HG03103 (cell line): ENCODE measurements around the gene RYR2.

Experiments used
- ATAC-seq: cut with Tn5 transposase; IDR thresholded peaks from one replicate; pipeline ENCODE4 v1.9.1; 2021; ENCODE audit warnings: low read depth; ENCODE audit not compliant: unreplicated experiment

Gene RYR2

GRCh38 chr1:237041795-237042525, at the start of gene RYR2:
RYR2 (plus strand) TSS chr1:237042184; CDS start chr1:237042522, 338 bp downstream.
- ATAC-seq: no peak

DNA sequence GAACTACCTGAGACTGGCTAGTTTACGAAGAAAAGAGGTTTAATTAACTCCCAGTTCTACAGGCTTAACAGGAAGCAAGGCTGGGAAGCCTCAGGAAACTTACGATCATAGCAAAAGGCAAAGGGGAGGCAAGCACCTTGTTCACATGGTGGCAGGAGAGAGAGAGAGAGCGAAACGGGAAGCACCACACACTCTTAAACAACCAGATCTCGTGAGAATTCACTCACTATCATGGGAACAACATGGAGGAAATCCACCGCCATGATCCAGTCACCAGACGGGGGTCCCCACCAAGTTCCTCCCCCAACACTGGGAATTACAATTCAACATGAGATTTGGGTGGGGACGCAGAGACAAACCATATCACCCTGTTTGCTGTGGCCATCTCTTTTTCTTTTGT, 49.5 kb upstream of the RYR2 start:
- ATAC-seq: no peak

DNA sequence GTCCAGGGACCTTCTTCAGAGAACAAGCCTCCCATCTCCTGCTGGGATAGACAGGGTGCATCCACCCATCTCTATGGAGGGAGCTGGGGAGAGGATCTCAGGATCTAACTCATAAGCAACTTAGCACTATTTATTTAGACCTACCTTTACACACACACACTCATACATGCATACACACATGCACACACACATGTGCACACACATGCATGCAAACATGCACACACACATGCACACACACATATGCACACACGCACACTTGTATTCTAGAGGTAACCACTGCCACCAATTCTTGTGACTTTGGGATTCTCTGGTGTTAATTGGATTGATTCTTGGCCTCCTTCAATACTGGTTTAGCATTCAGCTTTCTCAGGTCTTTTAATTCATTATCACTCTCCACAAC, 47.5 kb upstream of the RYR2 start:
- no peak for ATAC-seq

DNA sequence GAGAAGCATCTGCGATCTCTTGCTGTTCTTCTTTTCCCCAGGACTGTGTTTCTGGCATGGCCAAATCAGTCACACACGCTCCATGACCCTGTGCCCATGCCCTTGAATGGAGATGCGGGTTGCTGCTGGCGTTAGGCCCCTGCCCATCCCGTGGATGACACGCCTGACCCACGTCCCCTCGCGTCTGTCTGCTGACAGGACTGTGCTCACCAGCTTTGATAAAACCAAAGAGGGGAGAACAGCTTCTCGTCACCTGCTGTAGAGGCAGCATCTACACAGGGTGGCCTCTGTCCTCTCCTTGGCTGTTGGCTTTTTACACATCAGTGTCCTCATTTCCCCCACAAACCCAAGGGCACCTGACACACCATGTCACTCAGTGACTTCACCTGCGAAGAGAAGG, 44.6 kb upstream of the RYR2 start:
- ATAC-seq: no peak

GRCh38 chr1:236997882-236998281, 44.1 kb upstream of the RYR2 start:
- ATAC-seq: no peak

DNA sequence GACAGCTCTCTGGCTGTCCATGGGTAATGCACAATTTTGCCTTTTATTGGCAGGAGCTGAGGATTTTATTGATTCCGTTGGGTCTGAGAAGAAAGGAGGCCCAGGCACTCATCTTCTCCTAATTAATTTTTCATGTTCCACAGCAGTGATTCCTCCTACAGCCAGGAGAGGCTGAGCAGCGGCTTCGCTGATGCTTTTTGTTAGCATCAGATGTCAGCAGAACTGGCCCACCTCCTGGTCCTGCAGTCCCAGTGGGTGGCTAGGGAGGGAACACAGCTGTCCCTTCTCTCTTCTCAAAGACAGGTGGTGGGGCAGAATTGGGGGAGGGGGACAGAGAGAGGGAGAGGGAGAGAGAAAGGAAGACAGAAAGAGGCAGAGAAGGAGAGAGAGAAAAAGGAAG, 43.4 kb upstream of the RYR2 start:
- ATAC-seq: no peak

GRCh38 chr1:237000191-237000590, 41.8 kb upstream of the RYR2 start:
- ATAC-seq: no peak

- ATAC-seq: no peak
These were observed 38.5 kb upstream of the RYR2 start for GRCh38 chr1:237003516-237003915.

GRCh38 chr1:237004116-237004515, 37.9 kb upstream of the RYR2 start, which contains the start of gene MT1HL1:
MT1HL1 (minus strand) TSS chr1:237004441; CDS start chr1:237004372, 69 bp downstream.
- ATAC-seq: no peak

- ATAC-seq: no peak
These were observed 36.3 kb upstream of the RYR2 start for GRCh38 chr1:237005674-237006073.

- ATAC-seq: no peak
These were observed 34.7 kb upstream of the RYR2 start for GRCh38 chr1:237007147-237007881.

- no peak for ATAC-seq
These were observed 32.4 kb upstream of the RYR2 start for GRCh38 chr1:237009611-237010010.

GRCh38 chr1:237011432-237011831, 30.6 kb upstream of the RYR2 start:
- ATAC-seq: no peak

DNA sequence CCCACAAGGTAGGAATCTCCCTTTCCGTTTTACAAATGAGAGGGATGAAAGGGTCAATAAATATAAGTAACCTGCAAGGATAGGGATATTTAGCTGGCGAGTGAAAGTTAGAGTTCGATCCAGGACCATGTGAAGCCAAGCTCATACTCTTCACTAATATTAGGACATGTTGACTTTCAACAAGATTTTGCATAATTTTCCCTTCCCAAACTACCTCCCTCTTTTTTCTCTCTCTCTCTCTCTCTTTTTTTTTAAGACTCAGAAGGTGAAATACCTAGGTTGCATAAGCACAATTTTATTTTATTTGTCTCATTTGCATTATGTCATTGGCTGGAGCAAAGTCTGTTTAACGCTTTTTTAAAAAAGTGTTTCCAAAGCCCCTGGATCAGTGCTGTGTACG, 29.6 kb upstream of the RYR2 start:
- no peak for ATAC-seq

DNA sequence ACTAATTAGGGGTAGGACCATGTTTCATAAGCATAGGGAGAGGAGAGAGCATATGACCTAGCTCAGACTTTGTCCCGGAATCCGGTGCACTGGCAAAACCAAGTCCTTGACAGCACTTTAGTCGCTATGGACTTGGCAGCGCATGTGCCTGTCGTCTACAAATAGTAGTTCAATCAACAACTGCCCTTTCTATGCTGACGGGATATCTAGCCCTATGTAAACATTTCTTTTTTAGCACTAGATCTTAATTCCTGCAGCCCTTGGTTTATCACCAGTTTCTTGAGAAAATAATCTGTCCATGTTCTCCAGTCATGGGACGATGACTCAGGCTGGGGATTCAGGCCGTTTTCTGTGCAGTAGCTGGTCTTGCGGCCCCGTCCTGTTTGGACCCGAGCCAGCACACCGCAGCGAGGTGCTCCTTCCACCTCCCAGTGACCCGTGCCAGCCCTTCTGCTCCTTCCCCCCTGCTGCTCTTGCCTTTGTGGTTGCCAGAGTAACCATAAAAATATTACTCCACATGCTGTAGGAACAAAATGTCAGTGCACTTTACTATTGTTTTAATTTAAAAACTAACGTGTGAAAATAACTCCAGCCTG, 29.1 kb upstream of the RYR2 start:
- no peak for ATAC-seq

DNA sequence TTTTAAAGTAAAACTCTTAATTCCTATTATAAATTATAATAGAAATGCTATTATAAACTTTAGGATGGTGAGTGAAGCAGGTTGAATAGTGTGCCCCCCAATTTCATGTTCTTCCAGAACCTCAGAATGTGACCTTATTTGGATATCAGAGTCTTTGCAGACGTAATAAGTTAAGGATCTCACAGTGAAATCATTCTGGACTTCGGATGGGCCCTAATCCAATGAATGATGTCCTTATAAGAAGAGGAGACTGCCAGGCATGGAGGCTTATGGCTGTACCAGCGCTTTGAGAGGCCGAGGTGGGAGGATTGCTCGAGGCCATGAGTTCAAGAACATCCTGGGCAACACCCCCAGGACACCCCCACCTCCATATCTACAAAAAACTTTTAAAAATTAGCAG, 28.4 kb upstream of the RYR2 start:
- ATAC-seq: no peak

DNA sequence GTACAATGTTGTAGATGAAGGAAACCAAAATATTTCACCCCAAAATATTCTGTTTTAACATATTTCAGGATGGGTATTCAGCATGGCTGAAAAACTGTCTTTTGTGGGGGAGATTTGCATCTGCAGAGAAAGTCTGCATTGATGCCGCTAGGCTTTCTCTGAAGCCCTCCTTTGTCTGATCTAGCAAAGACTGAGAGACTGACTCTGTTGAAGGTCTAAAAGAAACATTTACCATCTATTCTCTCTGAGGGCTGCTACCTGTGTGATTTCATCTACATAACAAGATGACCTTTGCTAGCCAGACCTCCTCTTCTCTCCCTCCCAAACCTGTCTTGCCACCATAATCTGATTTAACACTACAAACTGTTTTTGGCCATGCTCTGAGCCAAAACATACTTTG, 25.4 kb upstream of the RYR2 start:
- ATAC-seq: no peak

DNA sequence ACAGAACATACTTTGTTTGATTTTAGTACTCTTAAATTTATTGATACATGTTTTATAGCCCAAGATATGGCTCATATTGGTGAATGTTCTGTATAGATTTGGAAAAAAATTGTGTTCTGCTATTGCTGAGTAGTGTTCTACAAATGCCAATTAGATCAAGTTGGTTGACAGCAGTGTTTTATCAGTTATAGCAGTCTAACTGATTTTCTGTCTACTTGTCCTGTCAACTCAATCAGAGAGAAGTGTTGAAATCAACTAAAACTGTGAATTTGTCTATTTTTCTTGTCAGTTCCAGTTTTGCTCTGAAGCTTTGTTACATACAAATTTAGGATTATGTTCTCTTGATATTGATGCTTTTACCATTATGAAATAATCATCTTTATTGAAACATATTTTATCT, 23.1 kb upstream of the RYR2 start:
- no peak for ATAC-seq

GRCh38 chr1:237025358-237026074, 16.5 kb upstream of the RYR2 start:
- ATAC-seq: no peak

GRCh38 chr1:237029240-237029639, 12.7 kb upstream of the RYR2 start:
- no peak for ATAC-seq
